ENCODE data around the gene C2CD4C.

DNA sequence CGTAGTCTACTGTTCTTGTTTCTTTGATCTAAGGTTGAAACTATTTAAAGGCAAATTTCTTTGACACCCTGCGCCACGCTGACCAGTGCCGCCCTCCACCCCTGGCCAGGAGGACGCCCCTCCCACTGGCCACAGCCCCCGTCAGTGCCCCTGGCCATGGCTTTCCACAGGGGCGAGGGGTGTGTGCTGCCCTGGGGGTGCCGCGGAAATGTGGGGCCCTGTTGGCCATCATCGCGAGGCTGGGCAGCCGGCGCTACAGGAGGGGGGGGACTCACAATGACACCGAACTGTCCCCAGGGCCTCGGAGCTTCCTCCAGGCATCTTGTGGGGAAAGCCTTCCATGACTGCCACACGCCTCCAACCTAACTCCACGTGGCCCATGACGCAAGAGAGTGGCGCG lies 41.0 kb upstream of the C2CD4C start:
- TF ChIP-seq, protein P1, sequence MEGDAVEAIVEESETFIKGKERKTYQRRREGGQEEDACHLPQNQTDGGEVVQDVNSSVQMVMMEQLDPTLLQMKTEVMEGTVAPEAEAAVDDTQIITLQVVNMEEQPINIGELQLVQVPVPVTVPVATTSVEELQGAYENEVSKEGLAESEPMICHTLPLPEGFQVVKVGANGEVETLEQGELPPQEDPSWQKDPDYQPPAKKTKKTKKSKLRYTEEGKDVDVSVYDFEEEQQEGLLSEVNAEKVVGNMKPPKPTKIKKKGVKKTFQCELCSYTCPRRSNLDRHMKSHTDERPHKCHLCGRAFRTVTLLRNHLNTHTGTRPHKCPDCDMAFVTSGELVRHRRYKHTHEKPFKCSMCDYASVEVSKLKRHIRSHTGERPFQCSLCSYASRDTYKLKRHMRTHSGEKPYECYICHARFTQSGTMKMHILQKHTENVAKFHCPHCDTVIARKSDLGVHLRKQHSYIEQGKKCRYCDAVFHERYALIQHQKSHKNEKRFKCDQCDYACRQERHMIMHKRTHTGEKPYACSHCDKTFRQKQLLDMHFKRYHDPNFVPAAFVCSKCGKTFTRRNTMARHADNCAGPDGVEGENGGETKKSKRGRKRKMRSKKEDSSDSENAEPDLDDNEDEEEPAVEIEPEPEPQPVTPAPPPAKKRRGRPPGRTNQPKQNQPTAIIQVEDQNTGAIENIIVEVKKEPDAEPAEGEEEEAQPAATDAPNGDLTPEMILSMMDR (IDR thresholded peaks at IDR 0.05) = no peak
- no peak for TF ChIP-seq POLR2A (IDR thresholded peaks at IDR 0.05)

Measured in adrenal gland (tissue), 5 donors.